Kidney epithelial cell (primary cell): ENCODE data around the gene SAMD10. TPM values are rescaled to one million over a fixed set of nuclear protein-coding genes. Genes with fewer than 3 reads are reported as not detected.
"Not testable (repeated sequence)": the region's sequence is repeated elsewhere in the genome, so short reads cannot be mapped to it uniquely, and the experiment has no call there.

Experiments used
- DNase-seq: peaks from one replicate; pipeline ENCODE4 v3.0.0-alpha.2; 2010; ENCODE audit warnings: low read depth
- H3K27me3 ChIP-seq: 2 replicates; pipeline ENCODE4 v1.6.0; 2011; ENCODE audit warnings: low read length; ENCODE audit not compliant: control insufficient read depth, insufficient read depth
- H3K36me3 ChIP-seq: 2 replicates; pipeline ENCODE4 v1.5.1; 2011; ENCODE audit warnings: low read length; ENCODE audit not compliant: control insufficient read depth, insufficient read depth
- H3K4me3 ChIP-seq: 2 replicates; pipeline ENCODE4 v1.5.1; 2011; ENCODE audit warnings: low read depth, mild to moderate bottlenecking, control low read depth, low read length
- CTCF ChIP-seq: IDR thresholded peaks from 2 replicates; pipeline ENCODE4 v1.5.1; 2011; ENCODE audit warnings: mild to moderate bottlenecking, moderate library complexity, low read length, control low read depth, inconsistent platforms; ENCODE audit not compliant: insufficient read depth, poor library complexity, severe bottlenecking
- total RNA-seq: library from RNA; depleted of rRNA; stranded (reverse); fragments of >200 nt; gene quantifications from 2 replicates; pipeline ENCODE4 v1.2.3, GENCODE V29; 2015

Gene SAMD10
- total RNA-seq, 1 donor from 2014 or later, result 9.6 TPM

GRCh38 chr20:63931735-63932134, 47.7 kb downstream of the SAMD10 start:
- TF ChIP-seq CTCF, result no peak
- Histone ChIP-seq H3K27me3 (no peaks in the 10 kb centered on the region), H3K4me3 (no peak overlapping the region), H3K36me3 (peaks cover 8% of the 10 kb centered on the region)
- DNase-seq, result no peak

- TF ChIP-seq CTCF, result no peak
- no peak for DNase-seq
- no peak overlapping the region for H3K4me3 ChIP-seq
- peaks cover 8% of the 10 kb centered on the region for H3K36me3 ChIP-seq
- H3K27me3 ChIP-seq, result no peaks in the 10 kb centered on the region
These were observed 48.4 kb downstream of the SAMD10 start for GRCh38 chr20:63930971-63931553.

GRCh38 chr20:63929473-63929883, 50.0 kb downstream of the SAMD10 start:
- H3K4me3 ChIP-seq, H3K36me3 ChIP-seq, H3K27me3 ChIP-seq, DNase-seq: not testable (repeated sequence)

GRCh38 chr20:63929071-63929470, 50.4 kb downstream of the SAMD10 start:
- Histone ChIP-seq H3K4me3 (no peak overlapping the region), H3K27me3 (no peaks in the 10 kb centered on the region), H3K36me3 (peaks cover 4% of the 10 kb centered on the region)
- no peak for TF ChIP-seq CTCF
- no peak for DNase-seq

GRCh38 chr20:63926298-63926697, 53.1 kb downstream of the SAMD10 start:
- H3K4me3 ChIP-seq, result no peak overlapping the region
- no peak for DNase-seq
- H3K27me3 ChIP-seq, result no peaks in the 10 kb centered on the region
- TF ChIP-seq CTCF, result no peak
- H3K36me3 ChIP-seq, result peaks cover 3% of the 10 kb centered on the region

GRCh38 chr20:63924241-63924640, 55.2 kb downstream of the SAMD10 start:
- Histone ChIP-seq H3K27me3 (no peaks in the 10 kb centered on the region), H3K4me3 (no peak overlapping the region), H3K36me3 (peaks cover 1% of the 10 kb centered on the region)
- DNase-seq, result no peak
- TF ChIP-seq CTCF, result no peak

Other genes with a start within 250 kb of the SAMD10 start
- 9.4 and 14.0 TPM in 2 replicates for gene LIME1, start 243.0 kb downstream of the SAMD10 start, total RNA-seq
- gene SLC2A4RG, start 239.9 kb downstream of the SAMD10 start, total RNA-seq, result 50.2 and 91.1 TPM in 2 replicates
- gene ZBTB46, start 148.4 kb downstream of the SAMD10 start, total RNA-seq, result 7.2 and 7.8 TPM in 2 replicates
- gene ABHD16B, start 118.1 kb downstream of the SAMD10 start, total RNA-seq, result not detected in 2 replicates
- gene TPD52L2, start 114.4 kb downstream of the SAMD10 start, total RNA-seq, result 166 and 177 TPM in 2 replicates
- 53.9 and 57.2 TPM in 2 replicates for gene DNAJC5, start 84.5 kb downstream of the SAMD10 start, total RNA-seq
- gene UCKL1, start 23.2 kb downstream of the SAMD10 start, total RNA-seq, result 19.6 and 25.6 TPM in 2 replicates
- gene ZNF512B, start 9.7 kb downstream of the SAMD10 start, total RNA-seq, result 10.8 TPM in 2 replicates
- gene PRPF6, start 1.5 kb upstream of the SAMD10 start, total RNA-seq, result 75.4 and 78.5 TPM in 2 replicates
- 0.21 and 0.27 TPM in 2 replicates for gene C20orf204, start 56.5 kb upstream of the SAMD10 start, total RNA-seq
- gene SOX18, start 70.0 kb upstream of the SAMD10 start, total RNA-seq, result 0.04 and 0.07 TPM in 2 replicates
- 23.9 and 24.4 TPM in 2 replicates for gene TCEA2, start 83.6 kb upstream of the SAMD10 start, total RNA-seq
- 13.1 and 14.1 TPM in 2 replicates for gene RGS19, start 99.9 kb upstream of the SAMD10 start, total RNA-seq
- gene OPRL1, start 100.4 kb upstream of the SAMD10 start, total RNA-seq, result 0.21 and 0.68 TPM in 2 replicates
- not detected in 2 replicates for gene LKAAEAR1, start 104.8 kb upstream of the SAMD10 start, total RNA-seq
- gene NPBWR2, start 127.9 kb upstream of the SAMD10 start, total RNA-seq, result not detected in 2 replicates
- gene MYT1, start 184.8 kb upstream of the SAMD10 start, total RNA-seq, result not detected in 2 replicates